Fibroblast of pulmonary artery (primary cell): ENCODE measurements around the gene MYH7B.

Source experiments
- DNase-seq: peaks from one replicate; pipeline ENCODE4 v3.0.0-alpha.2; 2010; ENCODE audit warnings: low read depth
- H3K4me3 ChIP-seq: replicated peaks from 2 replicates; pipeline ENCODE4 v1.5.1; 2011; ENCODE audit warnings: low read depth, mild to moderate bottlenecking, control low read depth, low read length, moderate library complexity
- CTCF ChIP-seq: IDR thresholded peaks from 2 replicates; pipeline ENCODE4 v1.5.1; 2011; ENCODE audit warnings: mild to moderate bottlenecking, control low read depth, low read length, inconsistent platforms; ENCODE audit errors: missing control alignments

Gene MYH7B

GRCh38 chr20:34921436-34921835 is 34.2 kb upstream of the MYH7B start:
- no peak for TF ChIP-seq CTCF
- no peak for DNase-seq
- H3K4me3 ChIP-seq = no peak overlapping the region

- no peak overlapping the region for H3K4me3 ChIP-seq
- DNase-seq = peak; percentile 87
- no peak for TF ChIP-seq CTCF
Measured at GRCh38 chr20:34922654-34923381, 32.9 kb upstream of the MYH7B start.

DNA sequence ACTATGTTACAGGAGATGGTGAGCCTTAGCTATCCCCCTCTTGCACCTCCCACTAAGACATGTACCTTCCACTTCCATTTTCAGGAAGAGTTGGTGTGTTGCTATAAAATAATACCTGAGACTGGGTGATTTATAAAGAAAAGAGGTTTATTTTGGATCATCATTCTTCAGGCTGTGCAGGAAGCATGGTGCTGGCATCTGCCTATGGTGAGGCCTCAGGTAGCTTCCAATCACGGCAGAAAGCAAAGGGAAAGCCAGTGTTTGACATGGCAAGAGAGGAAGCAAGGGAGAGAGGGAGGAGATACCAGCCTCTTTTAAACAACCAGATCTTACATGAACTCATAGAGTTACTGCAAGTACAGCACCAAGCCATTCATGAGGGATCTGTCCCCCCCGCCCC is 32.3 kb upstream of the MYH7B start:
- no peak for TF ChIP-seq CTCF
- no peak for DNase-seq
- no peak overlapping the region for H3K4me3 ChIP-seq

DNA sequence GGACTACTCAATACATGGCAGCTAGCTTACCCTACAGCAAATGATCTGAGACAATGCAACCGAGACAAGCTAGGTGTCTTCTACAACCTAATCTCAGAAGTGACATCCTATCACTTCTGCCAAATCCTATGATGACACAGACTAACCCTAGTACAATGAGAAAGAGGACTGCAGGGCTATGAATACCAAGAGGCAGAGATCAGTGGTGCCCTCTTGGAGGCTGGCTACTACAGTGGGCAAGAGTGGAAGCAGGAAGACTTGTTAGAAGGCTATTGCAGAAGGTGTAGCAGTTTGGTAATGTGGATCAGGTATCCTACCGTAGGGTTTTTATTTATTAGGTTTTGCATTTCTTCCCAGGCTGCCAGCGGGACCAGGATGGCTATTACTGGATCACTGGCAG is 30.3 kb upstream of the MYH7B start:
- no peak overlapping the region for H3K4me3 ChIP-seq
- DNase-seq = no peak
- no peak for TF ChIP-seq CTCF

- no peak overlapping the region for H3K4me3 ChIP-seq
- DNase-seq = no peak
Measured at GRCh38 chr20:34925981-34926380, 29.7 kb upstream of the MYH7B start.

GRCh38 chr20:34926581-34926980 is 29.1 kb upstream of the MYH7B start:
- no peak overlapping the region for H3K4me3 ChIP-seq
- TF ChIP-seq CTCF = no peak
- no peak for DNase-seq

More at GRCh38 chr20:34925981-34926380, 29.7 kb upstream of the MYH7B start:
- no peak for TF ChIP-seq CTCF

GRCh38 chr20:34927736-34928135 is 27.9 kb upstream of the MYH7B start:
- no peak for DNase-seq
- TF ChIP-seq CTCF = no peak
- H3K4me3 ChIP-seq = no peak overlapping the region
